ENCODE data around the gene TBC1D24. TPM values are rescaled to one million over a fixed set of nuclear protein-coding genes. Genes with fewer than 3 reads are reported as not detected.

Gene TBC1D24
- polyA plus RNA-seq, 1 of the 3 experiments (the other 2 are of a cell fraction) = 6.7 TPM

GRCh38 chr16:2472488-2472864 lies 2.5 kb upstream of the TBC1D24 start:
- Histone ChIP-seq H3K79me2 (ENCODE audit: insufficient read depth) (peaks cover 11% of the 10 kb centered on the region; the same call in 1 of the 2 replicates), H3K27ac (ENCODE audit: low read depth in 2 of 2, low read length in 1 of 2) (peak overlapping the region in 1 of 2 experiments; percentile 97; a peak in 2 of 4 replicates), H3K9me2 (no peaks in the 10 kb centered on the region), H2AFZ (ENCODE audit: low read depth) (no peak overlapping the region), H3K36me3 (replicated peaks in 1 of 2; ENCODE audit: control insufficient read depth in 1 of 2, insufficient read depth in 2 of 2, low read length in 1 of 2) (no peaks in the 10 kb centered on the region), H3F3A (replicated peaks; ENCODE audit: insufficient read depth) (peaks cover 13% of the 10 kb centered on the region), H3K9ac (no peak overlapping the region), H4K20me1 (ENCODE audit: insufficient read depth) (no peaks in the 10 kb centered on the region), H3K9me3 (no peaks in the 10 kb centered on the region), H3K4me3 (ENCODE audit: low read depth in 2 of 2, low read length in 1 of 2) (no peak overlapping the region), H3K27me3 (ENCODE audit: insufficient read depth) (no peaks in the 10 kb centered on the region), H3K4me1 (ENCODE audit: control insufficient read depth in 1 of 2, insufficient read depth in 2 of 2, low read depth in 1 of 2, low read length in 1 of 2) (peaks cover 6 to 75% of the 10 kb centered on the region in 2 experiments; a peak in 3 of 4 replicates), H3K4me2 (no peak overlapping the region)
- TF ChIP-seq TCF12 (IDR thresholded peaks at IDR 0.05) (no peak), FOXJ3 (CRISPR knock-in tag; IDR thresholded peaks at IDR 0.05) (no peak), USF1 (IDR thresholded peaks at IDR 0.05; ENCODE audit: borderline replicate concordance, low read depth) (no peak), POLR2AphosphoS5 (IDR thresholded peaks at IDR 0.05; ENCODE audit: low read depth, low read length) (no peak), MXI1 (IDR thresholded peaks at IDR 0.05; ENCODE audit: low read depth, low read length) (no peak), USF2 (IDR thresholded peaks at IDR 0.05; ENCODE audit: borderline replicate concordance, low read depth, low read length) (no peak), SIN3A (IDR thresholded peaks at IDR 0.05; ENCODE audit: borderline replicate concordance, low read depth, low read length) (no peak), RXRA (IDR thresholded peaks at IDR 0.05; ENCODE audit: borderline replicate concordance, low read depth) (no peak), CHD2 (IDR thresholded peaks at IDR 0.05; ENCODE audit: low read length, partially characterized antibody) (no peak), JUND (IDR thresholded peaks at IDR 0.05) (no peak), CTCF (IDR thresholded peaks at IDR 0.05) (no peak), REST (IDR thresholded peaks at IDR 0.05; ENCODE audit: low read depth, low read length) (no peak), NRF1 (IDR thresholded peaks at IDR 0.05; ENCODE audit: low read depth, low read length) (no peak), RCOR1 (IDR thresholded peaks at IDR 0.05; ENCODE audit: low read length) (no peak), MEF2A (IDR thresholded peaks at IDR 0.05; ENCODE audit: borderline replicate concordance, low read depth) (no peak), FOSL2 (IDR thresholded peaks at IDR 0.05; ENCODE audit: borderline replicate concordance, low read depth) (no peak), RFX5 (IDR thresholded peaks at IDR 0.05; ENCODE audit: low read length) (no peak), PBX3 (IDR thresholded peaks at IDR 0.05) (no peak), ELF1 (IDR thresholded peaks at IDR 0.05) (no peak)
- 98% methylated on average over 7 of the region's 27 CpGs for WGBS (ENCODE audit: low lambda C conversion rate)
- CTCF ChIA-PET = interaction anchor here (1.0 to 1.8 kb wide), 4 partner anchors 14 to 42 kb away, joined by 3 to 7 read pairs (median 4); no protein-coding TSS in a partner anchor
- POLR2A ChIA-PET = interaction anchor here (0.9 to 4.6 kb wide), 3 partner anchors 10 to 635 kb away, joined by 3 to 44 read pairs (median 3); no protein-coding TSS in a partner anchor
- no peak for DNase-seq
